GM23248 (cell line): Measurements from ENCODE around the gene PTPRT. TPM values are rescaled to one million over a fixed set of nuclear protein-coding genes. Genes with fewer than 3 reads are reported as not detected.

Source experiments
- DNase-seq: peaks from one replicate; pipeline ENCODE4 v3.0.0-alpha.2; 2015
- H2AFZ ChIP-seq: fragments of 200-600 bp; sonication (generic); 2 replicates; pipeline ENCODE4 v1.6.1; 2016; ENCODE audit warnings: antibody characterized with exemption
- H3F3A ChIP-seq: fragments of 200-600 bp; sonication (generic); 2 replicates; pipeline ENCODE4 v1.6.1; 2016; ENCODE audit warnings: mild to moderate bottlenecking, antibody characterized with exemption, mixed run types; ENCODE audit not compliant: insufficient read depth
- H3K27ac ChIP-seq: fragments of 200-600 bp; sonication (generic); 2 replicates; pipeline ENCODE4 v1.5.1; 2016; ENCODE audit warnings: mild to moderate bottlenecking
- H3K27me3 ChIP-seq: fragments of 200-600 bp; sonication (generic); replicated peaks from 2 replicates; pipeline ENCODE4 v1.6.1; 2016; ENCODE audit warnings: mild to moderate bottlenecking; ENCODE audit not compliant: insufficient read depth
- H3K36me3 ChIP-seq: fragments of 200-600 bp; sonication (generic); 2 replicates; pipeline ENCODE4 v1.6.1; 2016; ENCODE audit warnings: low read depth, mild to moderate bottlenecking
- H3K4me1 ChIP-seq: fragments of 200-600 bp; sonication (generic); 2 replicates; pipeline ENCODE4 v1.6.1; 2016; ENCODE audit warnings: mild to moderate bottlenecking; ENCODE audit not compliant: insufficient read depth
- H3K4me2 ChIP-seq: fragments of 200-600 bp; sonication (generic); one replicate; pipeline ENCODE4 v1.6.1; 2016; ENCODE audit warnings: mild to moderate bottlenecking; ENCODE audit not compliant: unreplicated experiment
- H3K4me3 ChIP-seq: fragments of 200-600 bp; sonication (generic); 2 replicates; pipeline ENCODE4 v1.5.1; 2016; ENCODE audit warnings: mild to moderate bottlenecking
- H3K79me2 ChIP-seq: fragments of 200-600 bp; sonication (generic); 2 replicates; pipeline ENCODE4 v1.6.1; 2016; ENCODE audit warnings: mild to moderate bottlenecking; ENCODE audit not compliant: insufficient read depth
- H3K9ac ChIP-seq: fragments of 200-600 bp; sonication (generic); 2 replicates; pipeline ENCODE4 v1.6.1; 2016; ENCODE audit warnings: mild to moderate bottlenecking
- H3K9me2 ChIP-seq: fragments of 200-600 bp; sonication (generic); 2 replicates; pipeline ENCODE4 v1.6.1; 2016; ENCODE audit warnings: mixed run types, mild to moderate bottlenecking, moderate library complexity; ENCODE audit not compliant: insufficient read depth
- H3K9me3 ChIP-seq: fragments of 200-600 bp; sonication (generic); one replicate; pipeline ENCODE4 v1.6.1; 2017; ENCODE audit warnings: low read depth
- H4K20me1 ChIP-seq: fragments of 200-600 bp; sonication (generic); 2 replicates; pipeline ENCODE4 v1.6.0; 2016; ENCODE audit not compliant: insufficient read depth
- EZH2 ChIP-seq: fragments of 200-600 bp; sonication (generic); IDR thresholded peaks from 2 replicates; pipeline ENCODE4 v1.6.1; 2018; ENCODE audit warnings: antibody characterized with exemption, mild to moderate bottlenecking; ENCODE audit not compliant: insufficient read depth, poor library complexity, severe bottlenecking
- EZH2phosphoT487 ChIP-seq: fragments of 200-600 bp; sonication (generic); IDR thresholded peaks from 2 replicates; pipeline ENCODE4 v1.6.1; 2018; ENCODE audit warnings: antibody characterized with exemption, moderate library complexity, mild to moderate bottlenecking, low read depth; ENCODE audit not compliant: insufficient read depth
- WGBS, 2 experiments: methylation state at CpG; one replicate each; pipeline ENCODE4 v1.1.6; 2015 to 2017; ENCODE audit warnings: low lambda C conversion rate in 2 of 2, low coverage in 1 of 2; ENCODE audit errors: missing lambda C conversion rate in 2 of 2; 5-methylcytosine and 5-hydroxymethylcytosine counted together
- in situ Hi-C: fragments of 300-500 bp; cut with MboI; formaldehyde crosslinking; loops from 2 replicates; pipeline ENCODE4 v1.15.0; 2020
- polyA plus RNA-seq: library from polyadenylated mRNA; unstranded; fragments of >200 nt; fragmentation: Nextera tagmentation; extraction: Ambion mirVana; gene quantifications from 2 replicates; pipeline ENCODE4 v1.2.1, GENCODE V29; 2016
- total RNA-seq: library from RNA; depleted of rRNA; stranded (reverse); fragments of >200 nt; shearing (Covaris generic); gene quantifications from 2 replicates; pipeline ENCODE4 v1.2.3, GENCODE V29; 2014

PTPRT gene
- total and polyA plus RNA-seq, 2 experiments from 2014 or later: not detected

DNA sequence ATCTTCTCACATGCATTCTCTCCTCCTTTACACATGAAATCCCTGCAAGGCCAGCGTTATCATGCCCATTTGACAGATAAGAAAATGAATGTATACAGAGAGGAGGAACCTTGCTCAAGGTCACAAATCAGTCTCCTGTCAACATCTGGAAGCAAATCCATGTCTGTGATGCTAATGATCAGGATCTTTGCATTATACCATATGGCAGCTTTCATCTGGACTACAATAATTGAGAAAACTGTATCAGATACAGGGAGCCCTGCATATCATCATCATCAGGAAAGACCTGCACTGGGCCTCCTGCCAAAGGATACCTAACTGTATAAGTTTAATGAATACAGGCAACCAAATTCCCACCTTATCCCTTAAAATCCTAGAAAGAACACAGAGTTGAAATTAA, 213.7 kb downstream of the PTPRT start:
- Histone ChIP-seq H3K4me1 (no peaks in the 10 kb centered on the region), H3K9ac (no peak overlapping the region), H4K20me1 (no peaks in the 10 kb centered on the region; the same call in 1 of the 2 replicates), H3K9me2 (no peaks in the 10 kb centered on the region), H3K27me3 (no peaks in the 10 kb centered on the region), H3K79me2 (no peaks in the 10 kb centered on the region), H3K4me2 (no peak overlapping the region), H3K9me3 (no peaks in the 10 kb centered on the region), H3F3A (no peaks in the 10 kb centered on the region), H3K36me3 (no peaks in the 10 kb centered on the region), H3K4me3 (no peak overlapping the region), H2AFZ (no peak overlapping the region), H3K27ac (no peak overlapping the region)
- 26 to 31% methylated on average over 1 of the region's 1 CpG for WGBS, 2 experiments
- no peak for TF ChIP-seq EZH2
- TF ChIP-seq EZH2phosphoT487: no peak
- in situ Hi-C loops: no loop called here
- DNase-seq: no peak

DNA sequence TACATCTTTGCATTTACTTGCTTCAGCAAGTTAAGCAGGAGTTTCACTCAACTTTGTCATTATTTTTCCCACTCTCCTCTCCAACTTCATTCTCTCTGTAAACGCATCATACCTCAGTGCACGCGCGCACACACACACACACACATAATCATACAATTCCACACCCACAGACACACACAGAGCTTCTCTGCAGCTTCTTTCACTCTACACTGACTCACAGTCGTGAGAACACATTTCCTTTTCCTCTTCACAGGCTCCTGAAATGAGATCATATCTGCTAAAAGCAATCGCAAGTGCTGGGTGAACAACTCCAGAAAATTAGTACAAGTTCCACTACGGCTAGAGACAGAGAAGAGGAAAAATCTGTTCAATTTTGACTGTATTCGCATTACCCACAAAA, 215.4 kb downstream of the PTPRT start:
- Histone ChIP-seq H3F3A (no peaks in the 10 kb centered on the region), H2AFZ (no peak overlapping the region), H3K9ac (no peak overlapping the region), H4K20me1 (no peaks in the 10 kb centered on the region; the same call in 1 of the 2 replicates), H3K9me2 (no peaks in the 10 kb centered on the region), H3K27ac (no peak overlapping the region), H3K4me2 (no peak overlapping the region), H3K4me3 (no peak overlapping the region), H3K36me3 (no peaks in the 10 kb centered on the region), H3K27me3 (no peaks in the 10 kb centered on the region), H3K9me3 (no peaks in the 10 kb centered on the region), H3K79me2 (no peaks in the 10 kb centered on the region), H3K4me1 (no peaks in the 10 kb centered on the region)
- TF ChIP-seq EZH2: no peak
- no peak for TF ChIP-seq EZH2phosphoT487
- DNase-seq: no peak
- in situ Hi-C loops: no loop called here
- 44 to 51% methylated on average over 8 of the region's 8 CpGs for WGBS, 2 experiments

DNA sequence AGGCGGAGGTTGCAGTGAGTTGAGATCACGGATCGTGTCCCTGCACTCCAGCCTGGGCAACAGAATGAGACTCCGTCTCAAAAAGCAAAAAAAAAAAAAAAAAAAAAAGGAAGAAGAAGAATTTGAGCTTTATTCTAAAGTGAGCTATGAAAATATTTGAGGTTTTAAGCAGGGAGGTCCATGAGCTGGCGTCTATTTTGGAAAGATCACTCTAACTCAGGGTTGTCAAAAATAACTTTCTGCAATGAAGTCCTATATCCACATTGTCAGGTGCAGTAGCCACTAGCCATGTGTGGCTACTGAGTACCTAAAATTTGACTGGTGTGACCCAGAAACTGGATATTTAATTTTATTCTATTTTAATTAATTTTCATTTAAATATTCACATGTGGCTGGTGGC, 217.1 kb downstream of the PTPRT start:
- TF ChIP-seq EZH2 (no peak), EZH2phosphoT487 (no peak)
- Histone ChIP-seq H3K9me3 (no peaks in the 10 kb centered on the region), H3K4me2 (no peak overlapping the region), H3K36me3 (no peaks in the 10 kb centered on the region), H3K27ac (no peak overlapping the region), H3K4me3 (no peak overlapping the region), H4K20me1 (no peaks in the 10 kb centered on the region; the same call in 1 of the 2 replicates), H3K4me1 (no peaks in the 10 kb centered on the region), H2AFZ (no peak overlapping the region), H3K9me2 (no peaks in the 10 kb centered on the region), H3K9ac (no peak overlapping the region), H3K27me3 (no peaks in the 10 kb centered on the region), H3F3A (no peaks in the 10 kb centered on the region), H3K79me2 (no peaks in the 10 kb centered on the region)
- in situ Hi-C loops: no loop called here
- no peak for DNase-seq
- WGBS, 2 experiments: 55 to 63% methylated on average over 5 of the region's 5 CpGs

DNA sequence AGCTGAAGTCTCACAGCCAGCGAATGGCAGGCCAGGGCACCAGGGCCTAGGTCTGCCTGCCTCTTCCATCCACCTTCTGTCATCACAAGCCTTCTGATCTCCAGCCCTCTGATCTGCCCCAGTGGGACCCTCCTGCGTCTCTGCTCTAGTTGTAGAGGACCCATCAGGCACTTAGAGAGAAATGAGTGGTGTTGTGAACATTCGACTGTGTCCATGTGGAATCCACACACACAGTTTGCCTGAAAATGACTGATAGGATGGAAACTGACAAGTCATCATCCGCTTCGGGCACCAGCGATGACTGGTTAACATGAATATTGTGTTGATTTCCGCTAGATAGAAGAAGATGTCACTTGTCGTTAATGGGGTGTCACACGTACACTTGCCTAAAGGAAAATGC, 221.0 kb downstream of the PTPRT start:
- H3K9me3 ChIP-seq: no peaks in the 10 kb centered on the region
- H2AFZ ChIP-seq: no peak overlapping the region
- TF ChIP-seq EZH2 (no peak), EZH2phosphoT487 (no peak)
- H3K9ac ChIP-seq: no peak overlapping the region
- WGBS, 2 experiments: 42 to 45% methylated on average over 9 of the region's 9 CpGs
- no peak overlapping the region for H3K4me3 ChIP-seq
- no peaks in the 10 kb centered on the region for H3K36me3 ChIP-seq
- H3K27ac ChIP-seq: no peak overlapping the region
- H3K9me2 ChIP-seq: no peaks in the 10 kb centered on the region
- no peaks in the 10 kb centered on the region for H3K79me2 ChIP-seq
- no peak overlapping the region for H3K4me2 ChIP-seq
- no peaks in the 10 kb centered on the region for H3K27me3 ChIP-seq
- no peaks in the 10 kb centered on the region for H4K20me1 ChIP-seq
- no peaks in the 10 kb centered on the region for H3F3A ChIP-seq
- in situ Hi-C loops: no loop called here
- H3K4me1 ChIP-seq: no peaks in the 10 kb centered on the region
- DNase-seq: no peak

DNA sequence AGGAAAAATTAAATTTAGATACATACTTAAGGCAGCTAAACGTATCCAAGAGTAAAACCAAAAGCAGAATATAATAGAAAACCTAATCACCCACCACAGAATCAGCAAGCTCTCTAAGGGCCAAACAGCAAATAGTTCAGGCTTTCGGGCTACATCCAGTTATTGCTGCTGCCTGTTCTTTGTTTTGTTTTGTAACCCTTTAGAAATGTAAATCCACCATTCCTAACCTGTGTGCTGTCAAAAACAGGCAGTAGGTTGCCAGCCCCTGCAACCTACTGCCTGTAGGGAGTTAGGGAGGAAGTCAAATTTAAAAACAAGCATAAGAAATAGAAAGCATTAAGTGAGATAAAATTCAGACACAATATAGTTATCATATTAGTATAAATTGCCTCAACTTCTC, 225.9 kb downstream of the PTPRT start:
- no peaks in the 10 kb centered on the region for H3K9me2 ChIP-seq
- no peaks in the 10 kb centered on the region for H3K9me3 ChIP-seq
- DNase-seq: no peak
- no peak for TF ChIP-seq EZH2
- TF ChIP-seq EZH2phosphoT487: no peak
- no peak overlapping the region for H3K27ac ChIP-seq
- H3K4me3 ChIP-seq: no peak overlapping the region
- H4K20me1 ChIP-seq: no peaks in the 10 kb centered on the region
- H3K4me1 ChIP-seq: no peaks in the 10 kb centered on the region
- H2AFZ ChIP-seq: no peak overlapping the region
- no peaks in the 10 kb centered on the region for H3K36me3 ChIP-seq
- H3K79me2 ChIP-seq: no peaks in the 10 kb centered on the region
- no peak overlapping the region for H3K9ac ChIP-seq
- H3K27me3 ChIP-seq: no peaks in the 10 kb centered on the region
- H3K4me2 ChIP-seq: no peak overlapping the region
- H3F3A ChIP-seq: no peaks in the 10 kb centered on the region
- WGBS, 2 experiments: 17 to 22% methylated on average over 2 of the region's 2 CpGs
- in situ Hi-C loops: no loop called here
